ENCODE measurements around the gene PSMG3. TPM values are rescaled to one million over a fixed set of nuclear protein-coding genes. Genes with fewer than 3 reads are reported as not detected.
A peak's percentile ranks its signal among the peaks of the same experiment; 100 is the strongest.

The PSMG3 gene
- total RNA-seq, 2 experiments from 2014 or later = 13.3 to 13.8 TPM

GRCh38 chr7:1532456-1533254 lies 37.2 kb downstream of the PSMG3 start:
- Mint-ChIP-seq H3K27ac (peak overlapping the region; percentile 100), H3K27me3 (peaks cover 4% of the 10 kb centered on the region), H3K4me3 (peak overlapping the region; percentile 95), H3K9me3 (no peaks in the 10 kb centered on the region), H3K4me1 (ENCODE audit: low read depth) (peaks cover 32% of the 10 kb centered on the region), H3K36me3 (ENCODE audit: low read depth) (peaks cover 32% of the 10 kb centered on the region)
- TF ChIP-seq CTCF (IDR thresholded peaks at IDR 0.05) = no peak
- H3K4me3 ChIP-seq (ENCODE audit: low read length) = peak overlapping the region; percentile 75
- intact Hi-C loops (cut with DNase I, micrococcal nuclease) = loop anchor here (1.0 to 5.0 kb wide), 3 partner anchors 26 to 40 kb away; partner anchors contain the start of gene PSMG3 (in 1 of the 2)
- peaks cover 24% of the 10 kb centered on the region for H3K36me3 ChIP-seq (ENCODE audit: insufficient read depth, low read length)
- ATAC-seq (ENCODE audit: poor library complexity) = peak; percentile 51
- DNase-seq = peak; percentile 42 to 81 (median 59)
- no peaks in the 10 kb centered on the region for H3K27me3 ChIP-seq (ENCODE audit: control insufficient read depth in 1 of 2, insufficient read depth in 2 of 2, low read length in 2 of 2)
- H3K27ac ChIP-seq (ENCODE audit: low read depth in 1 of 2, low read length in 2 of 2) = peak overlapping the region; percentile 88 to 95
- H3K9me3 ChIP-seq (ENCODE audit: control insufficient read depth in 1 of 2, insufficient read depth in 1 of 2, low read length in 2 of 2) = no peaks in the 10 kb centered on the region
- H3K4me1 ChIP-seq (ENCODE audit: insufficient read depth, low read length) = peaks cover 46% of the 10 kb centered on the region
- ChIA-PET POLR2A (interaction anchor here (1.1 to 1.5 kb wide), 3 partner anchors 11 to 821 kb away, joined by 3 to 4 read pairs (median 4); no protein-coding TSS in a partner anchor), CTCF (interaction anchor here (1.9 to 2.1 kb wide), 2 partner anchors 23 to 26 kb away, joined by 7 to 12 read pairs; partner anchors contain the start of gene TMEM184A)

- Histone ChIP-seq H3K27me3 (ENCODE audit: control insufficient read depth in 1 of 2, insufficient read depth in 2 of 2, low read length in 2 of 2) (no peaks in the 10 kb centered on the region), H3K27ac (ENCODE audit: low read depth in 1 of 2, low read length in 2 of 2) (peak overlapping the region; percentile 88 to 95), H3K4me3 (ENCODE audit: low read length) (peak overlapping the region; percentile 75), H3K9me3 (ENCODE audit: control insufficient read depth in 1 of 2, insufficient read depth in 1 of 2, low read length in 2 of 2) (no peaks in the 10 kb centered on the region), H3K36me3 (ENCODE audit: insufficient read depth, low read length) (peaks cover 18% of the 10 kb centered on the region), H3K4me1 (ENCODE audit: insufficient read depth, low read length) (peaks cover 44% of the 10 kb centered on the region)
- ChIA-PET POLR2A (interaction anchor here (0.6 to 1.5 kb wide), 5 partner anchors 12 to 822 kb away, joined by 3 to 4 read pairs (median 4); no protein-coding TSS in a partner anchor), CTCF (interaction anchor here (1.9 to 2.1 kb wide), 2 partner anchors 24 to 25 kb away, joined by 7 to 12 read pairs; partner anchors contain the start of gene TMEM184A)
- Mint-ChIP-seq H3K27me3 (peaks cover 4% of the 10 kb centered on the region), H3K4me1 (ENCODE audit: low read depth) (peaks cover 32% of the 10 kb centered on the region), H3K9me3 (no peaks in the 10 kb centered on the region), H3K4me3 (peak overlapping the region; percentile 95), H3K27ac (peak overlapping the region; percentile 100), H3K36me3 (ENCODE audit: low read depth) (peaks cover 32% of the 10 kb centered on the region)
- TF ChIP-seq CTCF (IDR thresholded peaks at IDR 0.05) = no peak
- peak; percentile 4 for ATAC-seq (ENCODE audit: poor library complexity)
- DNase-seq = peak in 2 of 14 experiments; percentile 26 to 50
- intact Hi-C loops (cut with DNase I, micrococcal nuclease) = loop anchor here (1.0 to 5.0 kb wide), 3 partner anchors 25 to 40 kb away; partner anchors contain the start of gene PSMG3 (in 2 of the 2)
Measured at GRCh38 chr7:1531979-1532455, 37.8 kb downstream of the PSMG3 start.

GRCh38 chr7:1531263-1531978 lies 38.4 kb downstream of the PSMG3 start:
- intact Hi-C loops (cut with DNase I, micrococcal nuclease) = loop anchor here (1.0 to 5.0 kb wide), 2 partner anchors 39 to 41 kb away; partner anchors contain the start of gene PSMG3 (in 2 of the 2)
- Histone ChIP-seq H3K27ac (ENCODE audit: low read depth in 1 of 2, low read length in 2 of 2) (peak overlapping the region; percentile 88 to 95), H3K9me3 (ENCODE audit: control insufficient read depth in 1 of 2, insufficient read depth in 1 of 2, low read length in 2 of 2) (no peaks in the 10 kb centered on the region), H3K36me3 (ENCODE audit: insufficient read depth, low read length) (peaks cover 15% of the 10 kb centered on the region), H3K4me1 (ENCODE audit: insufficient read depth, low read length) (peaks cover 44% of the 10 kb centered on the region), H3K4me3 (ENCODE audit: low read length) (peak overlapping the region; percentile 75), H3K27me3 (ENCODE audit: control insufficient read depth in 1 of 2, insufficient read depth in 2 of 2, low read length in 2 of 2) (no peaks in the 10 kb centered on the region)
- H3K36me3 Mint-ChIP-seq (ENCODE audit: low read depth) = peaks cover 29% of the 10 kb centered on the region
- no peak for TF ChIP-seq CTCF (IDR thresholded peaks at IDR 0.05)
- ATAC-seq (ENCODE audit: poor library complexity) = peak; percentile 46
- H3K4me1 Mint-ChIP-seq (ENCODE audit: low read depth) = peaks cover 29% of the 10 kb centered on the region
- peaks cover 10% of the 10 kb centered on the region for H3K27me3 Mint-ChIP-seq
- H3K4me3 Mint-ChIP-seq = peak overlapping the region; percentile 95
- ChIA-PET CTCF (interaction anchor here (2.1 kb wide), 1 partner anchor 25 kb away, joined by 12 read pairs; the partner anchor contains the start of gene TMEM184A), POLR2A (interaction anchor here (0.6 to 1.5 kb wide), 5 partner anchors 12 to 823 kb away, joined by 3 to 6 read pairs (median 4); no protein-coding TSS in a partner anchor)
- H3K9me3 Mint-ChIP-seq = no peaks in the 10 kb centered on the region
- peak overlapping the region; percentile 100 for H3K27ac Mint-ChIP-seq
- DNase-seq = peak; percentile 24 to 72 (median 43)
